Measurements from ENCODE around the gene LHX4.

LHX4 gene

DNA sequence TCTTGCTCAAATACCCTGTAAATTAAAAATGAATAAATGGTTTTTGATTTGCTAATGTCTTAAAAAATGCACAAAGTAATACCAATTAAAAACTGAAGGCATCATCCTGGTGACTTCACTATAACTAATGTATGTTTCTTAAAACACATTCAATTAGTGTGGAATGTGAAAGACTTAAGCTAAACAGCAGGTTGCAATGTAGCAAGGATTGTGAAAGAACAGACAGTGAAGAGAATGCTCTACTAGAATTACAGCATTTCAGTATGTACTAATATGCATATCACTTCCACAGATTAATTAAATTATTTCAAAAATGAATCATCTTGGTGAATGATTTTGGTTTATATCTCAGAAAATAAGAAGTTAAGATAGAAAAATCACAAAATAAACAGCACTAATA lies 56.4 kb downstream of the LHX4 start:
- no peaks in the 10 kb centered on the region for H3F3A ChIP-seq (ENCODE audit: control insufficient read depth, insufficient read depth)
- H3K4me2 ChIP-seq (ENCODE audit: low read length) = no peak overlapping the region
- no peak overlapping the region for H3K27ac ChIP-seq (ENCODE audit: low read depth, low read length)
- H3K79me2 ChIP-seq (ENCODE audit: control insufficient read depth, low read length) = no peaks in the 10 kb centered on the region
- no peaks in the 10 kb centered on the region for H3K4me1 ChIP-seq (ENCODE audit: control insufficient read depth, low read length)
- no peak overlapping the region for H3K4me3 ChIP-seq (ENCODE audit: low read length)
- TF ChIP-seq, protein P1, sequence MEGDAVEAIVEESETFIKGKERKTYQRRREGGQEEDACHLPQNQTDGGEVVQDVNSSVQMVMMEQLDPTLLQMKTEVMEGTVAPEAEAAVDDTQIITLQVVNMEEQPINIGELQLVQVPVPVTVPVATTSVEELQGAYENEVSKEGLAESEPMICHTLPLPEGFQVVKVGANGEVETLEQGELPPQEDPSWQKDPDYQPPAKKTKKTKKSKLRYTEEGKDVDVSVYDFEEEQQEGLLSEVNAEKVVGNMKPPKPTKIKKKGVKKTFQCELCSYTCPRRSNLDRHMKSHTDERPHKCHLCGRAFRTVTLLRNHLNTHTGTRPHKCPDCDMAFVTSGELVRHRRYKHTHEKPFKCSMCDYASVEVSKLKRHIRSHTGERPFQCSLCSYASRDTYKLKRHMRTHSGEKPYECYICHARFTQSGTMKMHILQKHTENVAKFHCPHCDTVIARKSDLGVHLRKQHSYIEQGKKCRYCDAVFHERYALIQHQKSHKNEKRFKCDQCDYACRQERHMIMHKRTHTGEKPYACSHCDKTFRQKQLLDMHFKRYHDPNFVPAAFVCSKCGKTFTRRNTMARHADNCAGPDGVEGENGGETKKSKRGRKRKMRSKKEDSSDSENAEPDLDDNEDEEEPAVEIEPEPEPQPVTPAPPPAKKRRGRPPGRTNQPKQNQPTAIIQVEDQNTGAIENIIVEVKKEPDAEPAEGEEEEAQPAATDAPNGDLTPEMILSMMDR (IDR thresholded peaks at IDR 0.05; ENCODE audit: low read depth, low read length, poor library complexity, severe bottlenecking) = no peak
- no peak for TF ChIP-seq EZH2phosphoT487 (IDR thresholded peaks at IDR 0.05; ENCODE audit: borderline replicate concordance, low read length)
- no peaks in the 10 kb centered on the region for H3K9me3 ChIP-seq (ENCODE audit: control insufficient read depth, insufficient read depth, low read length)
- no peaks in the 10 kb centered on the region for H3K9me2 ChIP-seq (replicated peaks; ENCODE audit: control insufficient read depth, low read length)
- no peaks in the 10 kb centered on the region for H3K27me3 ChIP-seq (ENCODE audit: control insufficient read depth, low read length)
- H3K36me3 ChIP-seq (ENCODE audit: control insufficient read depth, low read length) = peaks cover 23% of the 10 kb centered on the region
- no peaks in the 10 kb centered on the region; the same call in 1 of the 2 replicates for H4K20me1 ChIP-seq (ENCODE audit: control insufficient read depth, insufficient read depth, low read depth, low read length)

DNA sequence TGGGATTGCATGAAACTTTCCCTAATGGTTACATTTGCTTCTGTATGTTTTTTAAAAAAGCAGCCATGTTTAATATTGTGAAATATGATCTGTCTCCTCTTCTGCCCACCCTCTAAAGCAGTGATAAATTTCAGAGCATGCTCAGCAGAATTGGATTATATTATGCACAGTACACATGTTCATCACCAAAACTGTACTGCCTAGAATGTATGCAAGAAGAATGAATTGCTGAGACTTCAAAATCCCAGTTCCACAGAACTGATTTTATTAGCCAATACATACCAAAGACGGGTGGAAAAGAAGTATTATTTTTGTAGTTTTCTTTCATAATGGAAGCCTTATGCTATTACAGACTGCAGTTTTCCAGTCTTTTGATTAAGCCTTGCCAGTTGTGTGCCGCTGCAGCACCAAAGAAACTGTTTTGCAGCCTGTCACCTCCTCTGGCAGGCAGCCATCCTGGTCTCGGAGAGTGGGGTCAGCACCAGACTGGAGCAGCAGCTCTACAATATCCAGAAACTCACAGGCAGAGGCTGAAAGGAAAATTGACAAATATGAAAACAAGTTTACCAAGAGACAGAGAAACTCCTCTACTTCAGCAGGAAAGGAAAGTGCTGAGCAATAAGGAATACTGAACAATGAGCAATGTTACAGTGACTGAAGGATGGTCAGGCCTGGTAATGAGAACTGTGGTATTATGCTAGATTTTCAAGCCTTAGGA lies 58.1 kb downstream of the LHX4 start:
- Histone ChIP-seq H3K4me1 (ENCODE audit: control insufficient read depth, low read length) (no peaks in the 10 kb centered on the region), H4K20me1 (ENCODE audit: control insufficient read depth, insufficient read depth, low read depth, low read length) (no peaks in the 10 kb centered on the region; the same call in 1 of the 2 replicates), H3K4me2 (ENCODE audit: low read length) (no peak overlapping the region), H3K27ac (ENCODE audit: low read depth, low read length) (no peak overlapping the region), H3K9me3 (ENCODE audit: control insufficient read depth, insufficient read depth, low read length) (no peaks in the 10 kb centered on the region), H3K36me3 (ENCODE audit: control insufficient read depth, low read length) (peaks cover 18% of the 10 kb centered on the region), H3K9me2 (replicated peaks; ENCODE audit: control insufficient read depth, low read length) (no peaks in the 10 kb centered on the region), H3K27me3 (ENCODE audit: control insufficient read depth, low read length) (no peaks in the 10 kb centered on the region), H3K79me2 (ENCODE audit: control insufficient read depth, low read length) (no peaks in the 10 kb centered on the region), H3K4me3 (ENCODE audit: low read length) (no peak overlapping the region), H3F3A (ENCODE audit: control insufficient read depth, insufficient read depth) (no peaks in the 10 kb centered on the region)
- no peak for TF ChIP-seq EZH2phosphoT487 (IDR thresholded peaks at IDR 0.05; ENCODE audit: borderline replicate concordance, low read length)
- TF ChIP-seq, protein P1 (IDR thresholded peaks at IDR 0.05; ENCODE audit: low read depth, low read length, poor library complexity, severe bottlenecking) = no peak

DNA sequence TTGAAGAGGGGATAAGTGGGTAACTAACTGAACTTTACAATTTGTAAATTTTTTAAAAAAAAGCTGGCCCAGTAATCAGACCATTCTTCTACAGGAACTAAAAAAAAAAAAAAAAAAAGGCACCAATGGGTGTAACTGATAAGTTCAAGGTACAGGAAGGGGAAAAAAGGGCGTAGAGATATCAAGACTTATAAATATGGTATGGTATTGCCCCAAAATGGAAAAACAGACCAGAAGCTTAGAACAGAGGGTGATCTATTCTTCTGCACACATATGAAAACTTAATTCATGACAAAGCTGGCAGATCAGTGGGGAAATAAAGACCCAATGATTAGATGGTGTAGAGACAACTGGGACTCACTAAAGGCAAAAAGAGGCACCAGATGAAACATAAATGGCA lies 58.9 kb downstream of the LHX4 start:
- H3K36me3 ChIP-seq (ENCODE audit: control insufficient read depth, low read length) = peaks cover 15% of the 10 kb centered on the region
- H3K27me3 ChIP-seq (ENCODE audit: control insufficient read depth, low read length) = no peaks in the 10 kb centered on the region
- no peaks in the 10 kb centered on the region for H3K4me1 ChIP-seq (ENCODE audit: control insufficient read depth, low read length)
- H3K79me2 ChIP-seq (ENCODE audit: control insufficient read depth, low read length) = no peaks in the 10 kb centered on the region
- H3K27ac ChIP-seq (ENCODE audit: low read depth, low read length) = no peak overlapping the region
- no peak overlapping the region for H3K4me3 ChIP-seq (ENCODE audit: low read length)
- TF ChIP-seq, protein P1 (IDR thresholded peaks at IDR 0.05; ENCODE audit: low read depth, low read length, poor library complexity, severe bottlenecking) = no peak
- no peak for TF ChIP-seq EZH2phosphoT487 (IDR thresholded peaks at IDR 0.05; ENCODE audit: borderline replicate concordance, low read length)
- no peaks in the 10 kb centered on the region for H3K9me3 ChIP-seq (ENCODE audit: control insufficient read depth, insufficient read depth, low read length)
- no peaks in the 10 kb centered on the region; the same call in 1 of the 2 replicates for H4K20me1 ChIP-seq (ENCODE audit: control insufficient read depth, insufficient read depth, low read depth, low read length)
- no peaks in the 10 kb centered on the region for H3F3A ChIP-seq (ENCODE audit: control insufficient read depth, insufficient read depth)
- no peak overlapping the region for H3K4me2 ChIP-seq (ENCODE audit: low read length)
- no peaks in the 10 kb centered on the region for H3K9me2 ChIP-seq (replicated peaks; ENCODE audit: control insufficient read depth, low read length)

All from DOHH2 (cell line).